HFFc6 (cell line): ENCODE results near the gene FARS2. TPM values are rescaled to one million over a fixed set of nuclear protein-coding genes. Genes with fewer than 3 reads are reported as not detected.

ENCODE experiments used
- DNase-seq: peaks from one replicate; pipeline ENCODE4 v3.0.0-alpha.2; 2018
- H3K27ac Mint-ChIP-seq: 2 replicates; pipeline ENCODE4 v1.8.0; 2020; ENCODE audit warnings: mild to moderate bottlenecking, mixed read lengths
- H3K27me3 Mint-ChIP-seq: 2 replicates; pipeline ENCODE4 v1.8.0; 2021; ENCODE audit warnings: mild to moderate bottlenecking, moderate library complexity, mixed read lengths; ENCODE audit not compliant: insufficient read depth
- H3K36me3 Mint-ChIP-seq: 2 replicates; pipeline ENCODE4 v1.8.0; 2021; ENCODE audit warnings: low read depth, mixed read lengths
- H3K4me1 Mint-ChIP-seq: 2 replicates; pipeline ENCODE4 v1.8.0; 2020; ENCODE audit warnings: low read depth, mixed read lengths
- H3K4me3 Mint-ChIP-seq: 2 replicates; pipeline ENCODE4 v1.8.0; 2020; ENCODE audit warnings: mild to moderate bottlenecking, moderate library complexity, mixed read lengths
- H3K9me3 Mint-ChIP-seq: 2 replicates; pipeline ENCODE4 v1.8.0; 2020; ENCODE audit warnings: mild to moderate bottlenecking, mixed read lengths
- CTCF ChIP-seq: fragments of 200-600 bp; sonication (generic); IDR thresholded peaks from 2 replicates; pipeline ENCODE4 v1.5.0; 2021; ENCODE audit warnings: antibody characterized with exemption, mild to moderate bottlenecking
- total RNA-seq, 6 experiments: library from RNA; stranded (reverse); fragmentation: NEBNext Ultra II Directional; extraction: Animal tissue kit (Norgen Biotek cat#: 25700); gene quantifications; 2 replicates in 1 of 6; 3 replicates in 5 of 6; pipeline ENCODE4 v1.2.3, GENCODE V29; 2021

The FARS2 gene
- total RNA-seq, 6 experiments from 2014 or later = 11.5 to 16.4 (median 13.1) TPM

GRCh38 chr6:5307058-5307457 lies 45.7 kb downstream of the FARS2 start:
- H3K9me3 Mint-ChIP-seq = no peaks in the 10 kb centered on the region
- peaks cover 24% of the 10 kb centered on the region for H3K4me1 Mint-ChIP-seq
- no peak overlapping the region for H3K4me3 Mint-ChIP-seq
- H3K36me3 Mint-ChIP-seq = no peaks in the 10 kb centered on the region
- no peak for DNase-seq
- no peak for TF ChIP-seq CTCF
- no peak overlapping the region for H3K27ac Mint-ChIP-seq
- no peaks in the 10 kb centered on the region for H3K27me3 Mint-ChIP-seq

- H3K9me3 Mint-ChIP-seq = no peaks in the 10 kb centered on the region
- no peak for TF ChIP-seq CTCF
- H3K27ac Mint-ChIP-seq = peak overlapping the region; percentile 3; the same call in 1 of the 2 replicates
- DNase-seq = peak; percentile 25
- no peaks in the 10 kb centered on the region for H3K27me3 Mint-ChIP-seq
- H3K4me3 Mint-ChIP-seq = no peak overlapping the region
- H3K4me1 Mint-ChIP-seq = peaks cover 24% of the 10 kb centered on the region
- no peaks in the 10 kb centered on the region for H3K36me3 Mint-ChIP-seq
Measured at GRCh38 chr6:5308066-5308465, 46.8 kb downstream of the FARS2 start.

GRCh38 chr6:5314191-5314865 lies 53.0 kb downstream of the FARS2 start:
- H3K4me1 Mint-ChIP-seq = peaks cover 12% of the 10 kb centered on the region
- H3K4me3 Mint-ChIP-seq = no peak overlapping the region
- TF ChIP-seq CTCF = no peak
- H3K27me3 Mint-ChIP-seq = no peaks in the 10 kb centered on the region; the same call in 1 of the 2 replicates
- H3K9me3 Mint-ChIP-seq = no peaks in the 10 kb centered on the region
- no peak for DNase-seq
- H3K27ac Mint-ChIP-seq = no peak overlapping the region
- H3K36me3 Mint-ChIP-seq = no peaks in the 10 kb centered on the region

- H3K36me3 Mint-ChIP-seq = no peaks in the 10 kb centered on the region
- peak overlapping the region; percentile 47; the same call in 1 of the 2 replicates for H3K4me3 Mint-ChIP-seq
- H3K4me1 Mint-ChIP-seq = peaks cover 12% of the 10 kb centered on the region
- peak overlapping the region; percentile 47; the same call in 1 of the 2 replicates for H3K27ac Mint-ChIP-seq
- no peaks in the 10 kb centered on the region for H3K9me3 Mint-ChIP-seq
- H3K27me3 Mint-ChIP-seq = no peaks in the 10 kb centered on the region; the same call in 1 of the 2 replicates
- TF ChIP-seq CTCF = no peak
- no peak for DNase-seq
Measured at GRCh38 chr6:5315881-5316280, 54.6 kb downstream of the FARS2 start.

GRCh38 chr6:5316951-5317350 lies 55.6 kb downstream of the FARS2 start:
- no peak for TF ChIP-seq CTCF
- no peak for DNase-seq
- no peaks in the 10 kb centered on the region; the same call in 1 of the 2 replicates for H3K27me3 Mint-ChIP-seq
- H3K4me1 Mint-ChIP-seq = peaks cover 12% of the 10 kb centered on the region
- H3K4me3 Mint-ChIP-seq = no peak overlapping the region
- H3K9me3 Mint-ChIP-seq = no peaks in the 10 kb centered on the region
- no peaks in the 10 kb centered on the region for H3K36me3 Mint-ChIP-seq
- H3K27ac Mint-ChIP-seq = no peak overlapping the region
